ENCODE data around the gene NUDT9.
A peak's percentile ranks its signal among the peaks of the same experiment; 100 is the strongest.
"Not testable (repeated sequence)": the region's sequence is repeated elsewhere in the genome, so short reads cannot be mapped to it uniquely, and the experiment has no call there.

NUDT9 gene

DNA sequence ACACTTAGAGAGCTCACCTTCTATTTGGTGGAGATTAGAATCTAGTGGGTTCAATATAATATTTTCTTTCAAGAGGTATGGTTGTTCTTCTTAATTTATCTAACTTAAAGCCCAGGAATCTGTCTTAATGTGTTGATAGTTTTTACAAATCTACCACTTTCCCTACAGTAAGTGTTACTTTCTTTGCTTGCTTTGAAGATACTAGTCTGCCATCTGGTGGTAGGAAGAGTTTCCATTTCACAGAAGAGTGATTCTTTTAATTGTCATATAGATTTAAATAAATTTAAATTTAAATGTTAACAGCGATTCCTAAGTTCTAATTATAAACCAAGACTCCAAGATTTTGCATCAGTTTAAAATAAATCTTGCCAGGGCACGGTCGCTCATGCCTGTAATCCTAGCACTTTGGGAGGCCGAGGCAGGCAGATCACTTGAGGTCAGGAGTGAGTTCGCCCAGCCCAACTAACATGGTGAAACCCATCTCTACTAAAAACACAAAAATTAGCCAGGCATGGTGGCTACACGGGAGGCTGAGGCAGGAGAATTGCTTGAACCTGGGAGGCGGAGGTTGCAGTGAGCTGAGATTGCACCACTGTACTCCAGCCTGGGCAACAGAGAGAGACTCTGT lies 43.5 kb downstream of the NUDT9 start:
- peak; percentile 4 for DNase-seq

DNA sequence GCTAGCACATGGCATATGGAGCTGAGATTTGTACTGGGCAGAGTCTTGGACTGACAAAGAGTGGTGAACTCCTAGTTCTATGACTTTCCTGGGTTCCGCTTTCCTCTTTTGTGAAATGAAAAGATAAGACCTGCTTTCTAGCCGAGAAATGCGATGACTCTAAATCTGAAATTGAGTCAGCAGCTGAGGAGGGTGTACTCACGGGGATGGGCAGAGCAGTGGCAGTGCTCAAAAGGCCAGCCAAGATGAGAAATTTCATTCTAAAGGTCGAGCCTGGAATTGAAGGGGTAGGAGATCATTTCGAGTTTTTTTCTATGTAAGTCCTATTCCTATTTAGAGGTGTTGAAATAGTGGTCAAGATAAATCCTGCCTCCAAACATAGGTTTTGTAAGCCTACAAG lies 47.0 kb downstream of the NUDT9 start:
- no peak for DNase-seq

DNA sequence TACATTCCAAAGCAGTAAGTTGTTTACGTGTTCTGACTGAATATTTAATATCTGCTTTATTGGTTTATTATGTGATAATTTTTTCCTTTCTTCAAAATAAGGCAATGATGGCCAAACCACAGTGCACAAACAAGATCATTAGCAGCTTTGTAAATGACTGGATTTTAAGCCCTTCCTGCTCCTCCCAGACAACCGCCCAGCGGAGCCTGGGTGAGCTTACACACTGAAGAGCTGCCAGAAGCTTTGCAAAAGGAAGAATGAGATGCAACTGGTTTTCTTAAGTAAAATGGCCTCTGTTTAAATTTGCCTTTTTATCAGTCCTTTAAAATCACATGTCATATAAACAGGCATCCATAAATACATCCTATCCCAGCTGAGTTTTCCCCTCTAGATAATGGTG lies 54.6 kb downstream of the NUDT9 start:
- no peak for DNase-seq

DNA sequence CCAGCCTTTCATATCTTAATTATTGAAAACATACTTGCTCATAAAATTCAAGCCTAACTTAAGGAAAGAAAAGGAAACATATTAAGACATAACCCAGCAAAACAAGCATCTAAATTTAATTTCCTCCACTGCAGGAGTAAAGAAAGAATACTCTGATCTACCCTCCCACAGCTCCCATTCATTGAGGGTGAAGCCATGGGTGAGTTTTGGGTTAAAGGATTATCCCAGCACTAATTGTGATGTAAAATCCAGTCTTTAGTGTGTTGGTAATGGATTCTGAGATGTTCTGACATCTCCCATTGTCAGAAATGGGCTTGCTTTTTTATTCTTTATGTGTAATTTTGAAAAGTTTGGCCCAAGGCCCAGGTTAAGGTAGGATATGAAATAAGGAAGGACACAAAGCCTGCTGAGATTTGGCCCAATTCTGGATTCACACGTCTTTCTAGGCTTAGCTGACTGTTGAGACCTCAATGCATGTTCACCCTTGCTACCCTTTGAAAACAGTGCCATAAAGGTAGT lies 56.4 kb downstream of the NUDT9 start:
- DNase-seq = no peak

DNA sequence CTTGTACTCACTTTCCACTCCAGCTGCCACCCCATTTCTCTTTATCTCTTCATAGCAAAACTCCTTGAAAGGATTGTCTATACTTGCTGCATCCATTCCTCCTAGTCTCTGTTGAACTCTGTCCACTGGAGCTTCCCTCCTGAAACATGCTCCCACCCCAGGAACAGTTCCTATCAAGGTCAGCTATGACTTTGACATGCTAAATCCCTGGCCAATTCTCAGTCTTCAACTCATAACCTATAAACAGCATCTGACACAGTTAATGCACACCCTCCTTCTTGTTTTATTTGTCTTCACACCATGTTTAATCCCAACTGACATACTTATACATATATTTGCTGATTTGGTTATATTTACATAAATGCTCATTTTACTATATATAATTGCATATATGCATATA lies 59.0 kb downstream of the NUDT9 start:
- DNase-seq = no peak

DNA sequence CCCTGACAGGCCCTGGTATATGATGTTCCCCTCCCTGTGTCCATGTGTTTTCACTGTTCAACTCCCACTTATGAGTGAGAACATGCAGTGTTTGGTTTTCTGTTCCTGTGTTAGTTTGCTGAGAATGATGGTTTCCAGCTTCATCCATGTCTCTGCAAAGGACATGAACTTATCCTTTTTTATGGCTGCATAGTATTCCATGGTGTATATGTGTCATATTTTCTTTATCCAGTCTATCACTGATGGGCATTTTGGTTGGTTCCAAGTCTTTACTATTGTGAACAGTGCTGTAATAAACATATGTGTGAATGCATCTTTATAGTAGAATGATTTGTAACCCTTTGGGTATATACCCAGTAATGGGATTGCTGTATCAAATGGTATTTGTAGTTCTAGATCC lies 60.9 kb downstream of the NUDT9 start:
- not testable (repeated sequence) for DNase-seq

DNA sequence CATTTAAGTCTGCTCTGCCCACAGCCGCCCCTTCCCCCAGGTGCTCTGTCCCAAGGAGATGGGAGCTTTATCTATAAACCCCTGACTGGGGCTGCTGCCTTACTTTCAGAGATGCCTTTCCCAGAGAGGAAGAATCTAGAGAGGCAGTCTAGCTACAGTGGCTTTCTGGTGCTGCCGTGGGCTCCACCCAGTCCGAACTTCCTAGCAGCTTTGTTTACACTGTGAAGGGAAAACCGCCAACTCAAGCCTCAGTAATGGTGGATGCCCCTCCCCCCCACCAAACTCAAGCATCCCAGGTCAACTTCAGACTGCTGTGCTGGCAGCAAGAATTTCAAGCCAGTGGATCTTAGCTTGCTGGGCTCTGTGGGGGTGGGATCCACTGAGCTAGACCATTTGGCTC lies 66.3 kb downstream of the NUDT9 start:
- DNase-seq = not testable (repeated sequence)

DNA sequence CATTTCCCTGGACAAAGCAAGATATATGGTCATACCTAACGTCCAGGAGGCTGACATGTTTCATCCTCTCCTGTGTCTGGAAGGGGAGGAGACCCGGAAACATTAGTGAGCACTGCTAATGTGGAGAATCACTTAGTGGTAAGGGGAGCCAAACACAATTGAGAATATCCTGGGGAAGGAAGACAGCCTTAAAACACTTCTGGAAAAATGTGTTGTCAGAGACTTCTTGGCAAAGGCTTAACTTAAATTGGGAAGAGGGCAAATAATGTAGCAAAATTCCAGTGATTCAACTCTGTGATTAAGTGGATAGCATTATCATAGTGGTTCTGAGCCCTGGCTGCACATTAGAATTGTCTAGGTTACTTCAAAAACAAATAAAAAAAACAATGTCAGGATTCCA lies 67.3 kb downstream of the NUDT9 start:
- DNase-seq = no peak

DNA sequence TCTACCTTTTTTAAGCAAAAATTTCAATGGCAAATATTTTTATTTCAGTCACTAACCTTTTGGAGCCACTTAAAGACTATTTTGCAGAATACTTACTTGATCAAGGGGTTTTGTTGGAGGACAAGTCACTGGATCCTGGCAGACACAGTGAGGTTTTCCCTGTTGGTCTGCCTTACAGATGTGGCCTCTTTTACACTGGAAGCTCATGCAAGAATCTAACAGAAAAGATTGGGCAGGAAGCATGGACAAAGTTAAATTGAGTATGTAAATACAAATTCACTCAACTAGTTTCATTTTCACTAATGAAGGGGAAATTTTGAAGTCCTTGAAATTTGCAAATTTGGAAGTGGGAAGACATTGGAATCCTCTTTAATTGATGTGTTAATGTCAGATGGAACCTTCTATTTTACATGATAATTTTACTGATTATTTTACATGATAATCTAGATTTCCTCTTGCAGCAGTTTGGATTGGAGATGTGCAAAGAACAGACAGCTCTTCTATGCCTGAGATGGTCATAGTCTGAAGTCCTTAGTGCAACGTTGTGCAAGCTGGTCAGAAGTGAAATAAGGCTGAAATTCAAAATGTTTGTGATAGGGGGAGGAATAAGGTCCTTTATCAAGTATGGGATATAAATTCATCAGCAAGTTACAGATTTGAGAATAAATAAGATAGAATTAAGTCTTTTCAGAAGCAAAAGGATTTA lies 68.4 kb downstream of the NUDT9 start:
- no peak for DNase-seq

DNA sequence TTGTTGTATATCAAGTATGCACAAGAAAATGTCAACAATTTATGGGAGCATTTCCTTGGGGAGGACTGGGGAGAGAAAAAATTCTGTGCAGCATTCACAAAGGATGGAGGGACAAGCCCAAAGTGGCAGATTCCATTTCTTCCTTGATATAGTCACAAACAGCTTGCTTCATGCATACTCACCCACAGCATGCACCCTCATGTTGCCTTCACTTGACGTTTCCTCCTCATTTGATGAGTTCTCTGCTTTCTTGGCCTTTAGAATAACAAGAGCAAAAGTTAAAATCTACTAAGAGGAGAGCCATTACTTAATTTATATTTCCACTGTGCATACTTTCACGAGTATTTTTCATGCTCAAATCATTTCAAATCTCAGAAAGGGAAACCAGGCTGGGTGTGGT lies 69.1 kb downstream of the NUDT9 start:
- no peak for DNase-seq

DNA sequence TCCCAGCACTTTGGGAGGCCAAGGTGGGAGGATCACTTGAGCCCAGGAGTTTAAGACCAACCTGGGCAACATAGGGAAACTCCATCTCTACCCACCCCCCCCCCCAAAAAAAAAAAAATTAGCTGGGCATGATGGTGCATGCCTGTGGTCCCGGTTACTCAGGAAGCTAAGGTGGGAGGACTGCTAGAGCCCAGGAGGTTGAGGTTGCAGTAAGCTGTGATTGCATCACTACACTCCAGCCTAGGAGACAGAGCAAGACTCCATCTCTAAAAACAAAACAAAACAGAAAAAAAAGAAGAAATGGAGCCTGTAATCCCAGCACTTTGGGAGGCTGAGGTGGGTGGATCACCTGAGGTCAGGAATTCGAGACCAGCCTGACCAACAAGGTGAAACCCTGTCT lies 69.5 kb downstream of the NUDT9 start:
- not testable (repeated sequence) for DNase-seq

DNA sequence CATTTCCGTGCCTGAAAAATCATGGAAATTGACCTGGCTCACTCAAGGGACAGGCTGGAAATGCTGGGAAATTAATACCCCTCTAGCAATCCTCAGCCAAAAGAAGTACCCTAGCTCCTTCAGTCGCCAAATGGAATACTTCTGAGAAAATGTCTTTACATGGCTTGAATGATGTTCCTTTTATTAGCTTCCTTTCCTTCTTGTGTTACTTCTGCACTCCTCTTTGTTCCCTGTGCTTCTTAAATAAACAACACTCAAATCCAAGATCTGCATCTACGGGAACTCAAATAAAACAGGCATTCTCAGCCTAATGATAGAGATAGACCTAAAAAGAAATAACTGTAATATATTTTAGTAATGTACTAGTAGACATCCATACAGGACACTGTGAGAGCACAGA lies 70.7 kb downstream of the NUDT9 start:
- DNase-seq = no peak

DNA sequence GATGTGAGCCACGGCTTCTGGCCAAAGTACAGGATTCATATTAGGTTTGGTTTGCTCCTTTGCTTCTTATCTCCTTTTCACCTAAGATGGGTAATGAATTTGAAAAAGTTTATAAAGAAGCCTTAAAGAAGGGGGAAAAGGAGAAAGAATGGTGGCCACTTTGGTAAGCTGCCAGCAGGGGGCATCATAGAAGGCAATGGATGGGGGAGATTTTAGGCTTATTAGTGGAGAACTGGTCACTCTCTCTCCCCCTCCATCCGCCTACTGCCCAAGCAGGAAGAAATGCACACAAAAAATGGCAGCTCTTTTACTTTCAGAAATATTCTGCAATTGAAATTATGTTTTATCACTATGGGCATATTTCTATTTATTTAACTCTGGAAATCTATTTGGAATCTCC lies 74.8 kb downstream of the NUDT9 start:
- DNase-seq = no peak

DNA sequence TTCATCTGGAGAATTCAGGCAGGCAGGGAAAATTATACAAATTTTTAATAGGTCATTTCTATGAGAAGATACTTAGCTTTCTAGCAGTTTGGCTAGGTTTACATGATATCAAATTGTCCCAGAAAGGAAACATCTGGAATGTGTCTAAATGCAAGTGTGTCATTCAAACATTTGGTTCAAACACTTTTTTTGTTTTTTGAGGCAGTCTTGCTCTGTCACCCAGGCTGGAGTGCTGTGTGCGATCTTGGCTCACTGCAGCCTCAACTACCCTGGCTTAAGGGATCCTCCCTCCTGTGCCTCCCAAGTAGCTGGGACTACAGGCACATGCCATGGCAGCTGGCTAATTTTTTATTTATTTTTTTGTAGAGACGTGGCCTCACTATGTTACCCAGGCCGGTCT lies 75.2 kb downstream of the NUDT9 start:
- DNase-seq = no peak

DNA sequence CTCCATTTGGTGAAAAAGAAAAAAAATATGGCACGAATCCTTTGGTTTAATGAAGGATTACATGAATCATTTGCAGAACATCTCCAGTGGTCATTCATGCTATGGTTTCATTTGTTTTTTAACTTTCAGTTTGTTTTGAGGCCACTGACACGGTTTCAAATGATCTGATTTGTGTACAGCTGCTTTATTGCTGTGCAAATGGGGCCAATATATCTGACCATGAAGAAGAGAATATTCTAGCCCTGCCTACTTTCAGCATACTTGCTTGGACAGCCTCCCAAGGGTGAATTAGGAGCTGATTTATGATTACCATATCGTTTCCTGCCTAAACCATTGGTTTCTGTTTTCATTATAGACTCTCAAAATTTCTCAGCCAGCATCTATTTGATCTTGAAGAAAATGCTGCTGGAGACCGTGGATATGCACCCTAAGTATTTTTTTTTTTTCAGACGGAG lies 76.1 kb downstream of the NUDT9 start:
- DNase-seq = no peak

DNA sequence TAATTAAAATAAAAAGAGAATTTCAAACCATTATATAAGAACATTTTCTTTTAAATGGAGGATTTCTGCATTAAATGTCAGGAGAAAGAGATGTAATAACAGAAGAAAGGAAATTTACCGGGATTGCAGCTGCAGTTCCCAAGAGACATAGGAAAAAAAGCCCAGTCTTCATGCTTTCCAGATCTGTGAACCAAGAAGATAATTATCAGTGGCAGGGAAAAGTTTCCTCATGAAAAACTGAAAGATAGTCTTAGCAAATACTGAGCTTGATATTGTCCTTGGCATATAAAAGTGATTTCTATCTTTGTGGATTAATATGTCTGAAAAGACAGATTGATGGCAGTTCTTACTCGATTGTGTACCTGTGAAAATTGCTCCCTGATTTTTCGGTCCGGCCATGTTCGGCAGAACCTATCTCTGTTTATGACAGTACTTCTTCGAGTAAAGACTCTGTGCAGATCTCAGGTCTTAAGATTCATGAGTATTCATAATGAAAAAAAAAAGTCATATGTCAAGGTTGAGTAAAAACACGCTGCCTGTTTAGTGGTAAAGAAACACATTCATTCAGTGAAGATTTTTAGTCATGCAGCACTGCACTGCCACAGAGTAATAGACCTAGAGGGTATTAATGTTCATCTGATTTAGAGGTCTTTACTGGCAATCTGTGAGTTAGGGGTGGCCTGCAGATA lies 77.2 kb downstream of the NUDT9 start:
- DNase-seq = no peak

DNA sequence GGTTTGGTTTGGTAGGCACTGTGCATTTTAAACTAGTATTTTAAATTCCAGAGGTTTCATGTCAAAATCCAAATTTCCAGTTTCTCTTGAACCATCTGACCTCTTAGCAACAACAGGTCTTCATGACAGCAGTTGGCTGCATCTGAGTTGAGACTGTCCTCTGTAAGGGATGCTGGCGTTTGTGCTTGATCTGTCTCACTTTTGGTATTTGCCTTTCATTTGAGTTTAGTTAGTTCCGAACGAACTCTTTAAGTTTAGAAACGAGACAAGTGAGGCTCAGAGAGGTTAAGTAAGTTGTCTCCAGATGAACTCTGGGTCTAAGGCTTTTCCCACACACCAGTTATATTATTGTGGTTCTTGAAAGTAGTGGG lies 77.7 kb downstream of the NUDT9 start:
- DNase-seq = no peak

DNA sequence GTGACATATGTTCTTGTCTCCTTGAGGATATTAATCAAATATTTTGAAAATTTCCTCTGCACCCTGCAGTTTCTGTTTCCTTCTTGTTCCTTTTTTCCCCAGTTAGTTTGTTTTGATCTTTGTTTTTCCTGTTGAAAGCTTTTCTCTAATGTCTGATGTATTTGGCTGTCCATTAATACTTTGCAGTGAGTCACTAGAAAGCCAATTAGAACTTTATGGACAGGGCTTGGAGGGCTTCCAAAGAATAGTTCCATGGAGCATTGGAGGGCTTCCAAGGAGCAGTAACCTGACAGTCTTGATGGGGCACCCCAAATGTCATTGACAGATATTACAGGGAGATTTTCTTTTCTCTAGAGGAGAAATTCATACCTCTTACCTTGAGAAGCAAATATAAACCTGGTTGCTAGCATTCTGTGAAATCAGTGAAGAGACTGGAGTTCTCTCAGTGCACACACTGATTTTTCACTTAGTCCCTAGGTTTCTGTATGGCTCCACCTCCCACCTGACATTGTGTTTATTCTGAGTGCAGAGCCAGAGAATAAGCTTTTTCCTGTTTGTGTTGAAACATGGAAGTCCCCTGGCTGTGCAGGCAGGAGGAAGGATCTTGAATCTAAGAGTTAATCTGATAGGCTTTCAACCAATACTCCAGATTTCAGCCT lies 80.3 kb downstream of the NUDT9 start:
- DNase-seq = peak; percentile 85

DNA sequence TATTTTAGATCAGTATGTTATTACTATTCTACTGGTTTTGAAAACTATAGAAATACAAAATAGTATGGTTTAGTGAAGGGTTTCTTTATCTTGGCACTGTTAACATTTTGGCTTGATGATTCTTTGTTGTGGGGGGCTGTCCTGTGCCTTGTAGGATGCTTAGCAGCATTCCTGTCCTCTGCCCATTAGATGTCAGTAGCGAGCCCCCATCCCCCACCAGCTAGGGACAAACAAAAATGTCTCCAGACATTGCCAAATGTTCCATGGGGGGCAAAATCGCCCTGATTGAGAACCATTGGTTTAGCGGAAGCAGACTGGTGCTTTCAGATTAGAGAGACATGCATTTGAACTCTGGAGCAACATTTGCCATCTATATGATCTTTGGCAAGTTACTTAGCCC lies 83.5 kb downstream of the NUDT9 start:
- no peak for DNase-seq

DNA sequence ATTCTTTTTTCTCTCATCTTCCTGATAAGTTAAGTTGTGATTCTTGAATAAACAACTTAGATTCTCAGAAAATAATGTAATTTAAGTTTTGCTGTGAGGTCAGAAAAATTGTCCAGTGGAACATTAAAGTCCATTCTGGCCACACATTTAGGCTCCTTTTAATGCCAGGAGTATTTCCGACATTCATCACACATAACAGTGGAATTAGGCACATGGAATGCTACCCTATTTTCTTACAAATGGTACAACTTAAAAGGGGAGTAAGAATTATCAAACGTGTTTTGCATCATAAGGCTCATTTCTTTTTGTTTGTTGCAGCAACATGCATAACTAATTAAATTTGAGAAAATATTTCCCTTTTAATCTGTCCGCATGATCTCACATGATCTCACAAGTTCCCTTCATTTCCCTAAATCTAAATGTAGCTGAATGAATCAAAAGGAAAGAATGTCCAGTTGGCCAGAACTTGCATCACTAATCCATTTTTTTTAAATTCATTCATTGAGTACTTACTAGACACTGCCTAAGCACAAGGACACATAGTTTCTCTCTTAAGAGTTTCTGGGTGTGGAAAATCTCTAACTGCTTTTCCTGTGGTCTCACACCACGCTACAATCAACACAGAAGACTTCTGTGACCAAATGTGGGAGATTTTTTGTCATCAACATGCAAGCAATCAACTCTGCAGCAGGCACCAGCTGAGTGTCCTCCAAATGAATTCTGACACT lies 84.8 kb downstream of the NUDT9 start:
- DNase-seq = no peak

All from DMS153 (cell line).